ENCODE results near the gene LYPD6.

The LYPD6 gene

DNA sequence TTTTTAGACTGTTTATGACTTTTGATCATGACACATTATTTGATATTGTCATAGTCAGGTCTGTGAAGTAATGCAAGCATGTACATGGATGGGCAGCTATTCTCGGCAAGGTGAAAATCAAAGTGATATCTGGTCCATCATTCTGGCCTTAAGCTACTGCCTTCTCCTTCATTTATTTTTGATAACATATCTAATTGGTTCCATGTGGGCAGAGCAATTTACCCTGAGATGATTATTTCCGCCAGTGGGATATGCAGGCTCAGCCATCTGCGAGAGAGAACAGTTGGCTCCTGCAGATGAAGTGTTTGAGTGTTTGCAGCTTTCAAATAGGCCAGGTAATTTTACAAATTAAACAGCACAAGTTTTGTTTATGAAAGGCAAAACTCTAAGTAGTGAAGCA is 116.4 kb downstream of the LYPD6 start:
- no peaks in the 10 kb centered on the region for H3K27me3 ChIP-seq (ENCODE audit: insufficient read depth, low read depth, severe bottlenecking)
- no peak overlapping the region for H3K4me3 ChIP-seq (ENCODE audit: low read depth, low read length)
- TF ChIP-seq, protein P1, sequence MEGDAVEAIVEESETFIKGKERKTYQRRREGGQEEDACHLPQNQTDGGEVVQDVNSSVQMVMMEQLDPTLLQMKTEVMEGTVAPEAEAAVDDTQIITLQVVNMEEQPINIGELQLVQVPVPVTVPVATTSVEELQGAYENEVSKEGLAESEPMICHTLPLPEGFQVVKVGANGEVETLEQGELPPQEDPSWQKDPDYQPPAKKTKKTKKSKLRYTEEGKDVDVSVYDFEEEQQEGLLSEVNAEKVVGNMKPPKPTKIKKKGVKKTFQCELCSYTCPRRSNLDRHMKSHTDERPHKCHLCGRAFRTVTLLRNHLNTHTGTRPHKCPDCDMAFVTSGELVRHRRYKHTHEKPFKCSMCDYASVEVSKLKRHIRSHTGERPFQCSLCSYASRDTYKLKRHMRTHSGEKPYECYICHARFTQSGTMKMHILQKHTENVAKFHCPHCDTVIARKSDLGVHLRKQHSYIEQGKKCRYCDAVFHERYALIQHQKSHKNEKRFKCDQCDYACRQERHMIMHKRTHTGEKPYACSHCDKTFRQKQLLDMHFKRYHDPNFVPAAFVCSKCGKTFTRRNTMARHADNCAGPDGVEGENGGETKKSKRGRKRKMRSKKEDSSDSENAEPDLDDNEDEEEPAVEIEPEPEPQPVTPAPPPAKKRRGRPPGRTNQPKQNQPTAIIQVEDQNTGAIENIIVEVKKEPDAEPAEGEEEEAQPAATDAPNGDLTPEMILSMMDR (IDR thresholded peaks at IDR 0.05; ENCODE audit: low read depth, low read length): no peak
- no peak for DNase-seq
- H3K9me3 ChIP-seq (ENCODE audit: severe bottlenecking): no peaks in the 10 kb centered on the region
- H3K36me3 ChIP-seq: no peaks in the 10 kb centered on the region
- no peak overlapping the region for H3K27ac ChIP-seq

DNA sequence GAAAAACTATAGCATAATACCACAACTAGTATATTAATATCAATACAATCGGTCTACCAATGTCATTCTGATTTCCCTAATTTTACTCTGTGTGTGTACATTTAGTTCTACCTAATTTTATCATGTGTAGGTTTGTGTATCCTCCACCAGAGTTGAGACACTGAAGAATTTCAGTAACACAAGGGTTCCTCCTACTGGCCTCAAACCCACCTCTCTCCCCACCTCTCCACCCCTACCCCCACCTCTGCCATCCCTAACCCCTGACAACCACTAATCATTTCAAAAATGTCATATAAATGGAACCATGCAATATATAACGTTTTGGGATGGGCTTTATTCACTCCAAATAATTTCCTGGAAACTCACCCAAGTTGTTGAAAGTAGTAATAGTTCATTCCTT is 117.9 kb downstream of the LYPD6 start:
- no peaks in the 10 kb centered on the region for H3K9me3 ChIP-seq (ENCODE audit: severe bottlenecking)
- TF ChIP-seq, protein P1 (IDR thresholded peaks at IDR 0.05; ENCODE audit: low read depth, low read length): no peak
- H3K27me3 ChIP-seq (ENCODE audit: insufficient read depth, low read depth, severe bottlenecking): no peaks in the 10 kb centered on the region
- DNase-seq: no peak
- no peak overlapping the region for H3K4me3 ChIP-seq (ENCODE audit: low read depth, low read length)
- no peaks in the 10 kb centered on the region for H3K36me3 ChIP-seq
- H3K27ac ChIP-seq: no peak overlapping the region

DNA sequence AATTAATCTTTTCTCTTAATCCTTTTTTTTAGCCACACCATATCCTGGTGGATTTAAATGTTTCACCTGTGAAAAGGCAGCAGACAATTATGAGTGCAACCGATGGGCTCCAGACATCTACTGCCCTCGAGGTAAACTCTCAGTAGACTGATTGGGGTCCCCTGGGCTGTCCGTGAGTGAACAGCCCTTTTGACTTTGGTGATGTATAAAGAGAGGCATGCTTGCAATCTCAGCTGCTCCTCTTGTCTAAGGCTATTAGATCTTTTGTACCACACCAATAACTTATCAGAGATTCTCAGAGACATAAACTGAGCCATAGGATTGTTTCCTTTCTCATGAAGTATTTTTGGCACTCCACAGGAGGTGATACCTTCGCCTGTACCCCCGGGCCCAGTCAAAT is 118.6 kb downstream of the LYPD6 start:
- TF ChIP-seq, protein P1 (IDR thresholded peaks at IDR 0.05; ENCODE audit: low read depth, low read length): no peak
- Histone ChIP-seq H3K27ac (no peak overlapping the region), H3K36me3 (no peaks in the 10 kb centered on the region), H3K9me3 (ENCODE audit: severe bottlenecking) (no peaks in the 10 kb centered on the region), H3K4me3 (ENCODE audit: low read depth, low read length) (no peak overlapping the region), H3K27me3 (ENCODE audit: insufficient read depth, low read depth, severe bottlenecking) (no peaks in the 10 kb centered on the region)
- DNase-seq: no peak

DNA sequence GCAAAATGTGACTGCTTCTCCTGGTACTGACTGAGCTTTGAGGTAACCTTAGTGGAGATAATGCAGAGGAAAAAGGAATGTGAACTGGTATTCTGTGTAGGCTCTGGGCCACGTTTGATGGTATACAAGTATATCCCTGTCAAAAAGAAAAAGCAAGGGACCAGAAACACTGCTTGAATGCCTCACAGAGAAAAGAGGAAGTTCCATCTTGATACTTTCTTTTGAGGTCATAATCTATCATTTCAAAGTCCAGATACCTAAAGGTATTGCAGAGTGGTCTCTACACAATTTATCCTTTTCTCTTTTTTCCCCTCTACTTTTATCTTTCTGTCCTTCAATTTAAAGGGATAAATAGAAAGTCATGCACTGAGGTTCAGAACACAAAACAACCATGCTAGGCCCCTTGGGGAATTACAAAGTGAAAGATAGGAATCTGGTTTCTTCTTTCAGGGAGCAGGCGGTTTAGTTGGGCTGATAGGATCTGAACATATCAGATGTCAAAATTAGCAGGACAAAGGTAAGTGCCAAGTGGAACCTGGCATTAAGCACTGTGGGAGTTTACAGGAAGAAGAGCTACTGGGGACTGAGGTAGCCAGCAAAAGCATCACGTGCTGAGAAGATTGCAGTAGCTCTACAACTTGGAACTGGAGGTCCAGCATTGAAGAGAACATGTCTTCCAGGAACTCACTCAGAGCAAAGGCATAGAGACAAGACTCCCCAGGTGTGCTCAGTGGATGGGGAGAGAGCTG is 121.2 kb downstream of the LYPD6 start:
- TF ChIP-seq, protein P1 (IDR thresholded peaks at IDR 0.05; ENCODE audit: low read depth, low read length): no peak
- Histone ChIP-seq H3K9me3 (ENCODE audit: severe bottlenecking) (no peaks in the 10 kb centered on the region), H3K27me3 (ENCODE audit: insufficient read depth, low read depth, severe bottlenecking) (no peaks in the 10 kb centered on the region), H3K27ac (no peak overlapping the region), H3K4me3 (ENCODE audit: low read depth, low read length) (no peak overlapping the region), H3K36me3 (no peaks in the 10 kb centered on the region)
- no peak for DNase-seq

DNA sequence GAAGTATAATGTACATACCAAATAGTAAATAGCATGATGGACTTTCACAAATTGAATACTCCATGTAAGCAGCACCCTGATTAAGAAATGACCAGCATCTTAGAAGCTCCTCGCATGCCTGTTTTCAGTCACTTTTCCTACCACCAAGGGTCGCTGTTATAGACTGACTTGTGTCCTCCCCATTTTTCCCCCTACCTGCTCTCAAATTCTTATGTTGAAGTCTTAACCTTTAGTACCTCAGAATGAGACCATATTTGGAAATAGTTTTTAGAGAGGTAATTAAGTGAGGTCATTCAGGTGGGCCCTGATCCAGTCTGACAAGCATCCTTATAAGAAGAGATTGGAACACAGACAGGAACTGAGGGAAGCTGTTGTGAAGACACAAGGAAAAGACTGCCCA is 125.9 kb downstream of the LYPD6 start:
- Histone ChIP-seq H3K4me3 (ENCODE audit: low read depth, low read length) (no peak overlapping the region), H3K36me3 (no peaks in the 10 kb centered on the region), H3K27me3 (ENCODE audit: insufficient read depth, low read depth, severe bottlenecking) (no peaks in the 10 kb centered on the region), H3K9me3 (ENCODE audit: severe bottlenecking) (no peaks in the 10 kb centered on the region), H3K27ac (no peak overlapping the region)
- DNase-seq: no peak
- TF ChIP-seq, protein P1 (IDR thresholded peaks at IDR 0.05; ENCODE audit: low read depth, low read length): no peak

DNA sequence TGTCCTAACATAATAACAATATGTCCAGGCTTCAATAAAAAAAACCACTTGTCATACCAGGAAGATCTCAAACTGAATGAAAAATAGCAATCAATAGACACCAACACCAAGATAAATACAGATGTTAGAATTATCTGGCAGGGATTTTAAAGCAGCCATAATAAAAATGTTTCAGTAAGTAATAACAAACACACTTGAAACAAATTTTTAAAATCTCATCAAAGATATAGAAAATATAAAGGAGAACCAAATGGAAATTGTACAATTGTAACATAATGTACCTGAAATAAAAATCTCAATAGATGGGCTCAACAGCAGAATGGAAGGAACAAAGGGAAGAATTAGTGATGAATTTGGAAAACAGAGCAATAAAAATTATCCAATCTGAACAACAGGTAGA is 128.1 kb downstream of the LYPD6 start:
- H3K9me3 ChIP-seq (ENCODE audit: severe bottlenecking): no peaks in the 10 kb centered on the region
- no peak overlapping the region for H3K27ac ChIP-seq
- no peaks in the 10 kb centered on the region for H3K36me3 ChIP-seq
- H3K4me3 ChIP-seq (ENCODE audit: low read depth, low read length): no peak overlapping the region
- TF ChIP-seq, protein P1 (IDR thresholded peaks at IDR 0.05; ENCODE audit: low read depth, low read length): no peak
- no peak for DNase-seq
- no peaks in the 10 kb centered on the region for H3K27me3 ChIP-seq (ENCODE audit: insufficient read depth, low read depth, severe bottlenecking)

Measured in WERI-Rb-1 (cell line).